NCI-H748 (cell line): ENCODE measurements around the gene SCRN1.
A peak's percentile ranks its signal among the peaks of the same experiment; 100 is the strongest.

Experiments used
- DNase-seq: peaks from one replicate; lab custom pipeline; 2025; ENCODE audit not compliant: unreplicated experiment; lab: John Stamatoyannopoulos, UW

The SCRN1 gene

GRCh38 chr7:30005464-30005863 lies 15.9 kb upstream of the SCRN1 start:
- DNase-seq, result no peak

GRCh38 chr7:30003098-30003497 lies 13.5 kb upstream of the SCRN1 start:
- DNase-seq, result no peak

DNA sequence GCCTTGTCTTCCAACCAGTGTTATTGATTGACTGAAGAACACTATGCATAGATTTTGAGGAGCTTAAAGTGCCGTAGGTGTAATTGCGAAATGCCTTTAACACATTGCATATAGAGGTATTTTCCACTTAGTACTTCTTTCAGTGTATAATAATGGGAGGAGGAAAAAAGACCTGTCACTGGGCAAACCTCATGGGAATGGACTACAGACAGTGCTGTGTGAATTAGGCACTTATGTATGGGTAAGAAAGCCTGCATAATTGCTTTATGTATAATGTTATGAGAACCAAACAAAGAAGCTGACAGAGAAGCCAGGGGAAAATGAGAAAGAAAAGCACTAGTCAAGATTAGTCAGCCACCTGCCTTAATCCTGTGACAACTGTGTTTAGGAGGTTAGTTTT lies 12.4 kb upstream of the SCRN1 start:
- peak; percentile 23 for DNase-seq

DNA sequence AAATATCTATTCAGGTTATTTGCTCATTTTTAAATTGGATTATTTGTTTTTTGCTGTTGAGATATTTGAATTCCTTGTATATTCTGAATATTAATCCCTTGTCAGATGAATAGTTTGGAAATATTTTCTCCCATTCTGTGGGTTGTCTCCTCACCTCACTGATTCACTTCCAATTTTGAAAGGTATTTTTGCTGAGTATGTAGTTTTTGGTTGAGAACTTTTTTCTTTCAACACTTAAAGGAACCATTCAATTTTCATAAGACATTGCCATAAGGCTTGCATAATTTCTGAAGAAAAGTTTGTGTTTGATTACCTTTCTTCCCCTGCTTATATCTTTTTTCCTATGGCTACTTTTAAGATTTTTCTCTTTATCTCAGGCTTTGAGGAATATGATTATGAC lies 8.9 kb upstream of the SCRN1 start:
- no peak for DNase-seq

DNA sequence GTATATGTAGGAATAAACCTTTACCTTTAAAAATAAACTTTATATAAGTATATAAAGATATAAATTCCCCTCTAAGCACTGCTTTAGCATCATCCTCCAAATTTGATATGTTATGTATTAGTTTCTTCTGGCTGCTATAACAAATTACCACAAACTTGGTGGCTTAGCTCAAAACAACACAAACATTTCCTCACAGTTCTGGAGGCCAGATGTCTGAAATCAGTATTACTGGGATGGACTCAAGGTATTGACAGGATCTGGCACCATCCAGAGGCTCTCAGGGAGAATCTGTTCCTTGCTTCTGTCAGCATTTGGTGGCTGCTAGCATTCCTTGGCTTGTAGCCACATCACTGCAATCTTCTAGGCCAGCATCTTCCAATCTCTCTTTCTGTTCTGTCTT lies 6.7 kb upstream of the SCRN1 start:
- no peak for DNase-seq

- DNase-seq, result no peak
These were observed 6.1 kb upstream of the SCRN1 start for GRCh38 chr7:29995652-29996051.

DNA sequence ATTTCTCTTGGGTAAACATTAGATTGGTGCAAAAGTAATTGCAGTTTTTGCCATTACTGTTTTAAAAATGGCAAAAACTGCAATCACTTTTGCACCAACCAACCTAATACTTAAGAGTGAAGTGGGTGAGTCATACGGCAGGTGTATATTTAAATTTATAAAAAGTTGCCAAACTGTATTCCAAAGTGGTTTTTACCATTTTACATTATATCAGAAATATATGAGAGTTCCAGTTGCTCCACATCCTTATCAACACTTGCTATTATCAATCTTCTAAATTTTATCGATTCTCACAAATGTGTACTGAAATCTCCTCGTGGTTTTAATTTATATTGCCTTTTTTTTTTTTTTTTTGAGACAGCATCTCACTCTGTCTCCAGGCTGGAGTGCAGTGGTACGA lies 3.5 kb upstream of the SCRN1 start:
- no peak for DNase-seq

DNA sequence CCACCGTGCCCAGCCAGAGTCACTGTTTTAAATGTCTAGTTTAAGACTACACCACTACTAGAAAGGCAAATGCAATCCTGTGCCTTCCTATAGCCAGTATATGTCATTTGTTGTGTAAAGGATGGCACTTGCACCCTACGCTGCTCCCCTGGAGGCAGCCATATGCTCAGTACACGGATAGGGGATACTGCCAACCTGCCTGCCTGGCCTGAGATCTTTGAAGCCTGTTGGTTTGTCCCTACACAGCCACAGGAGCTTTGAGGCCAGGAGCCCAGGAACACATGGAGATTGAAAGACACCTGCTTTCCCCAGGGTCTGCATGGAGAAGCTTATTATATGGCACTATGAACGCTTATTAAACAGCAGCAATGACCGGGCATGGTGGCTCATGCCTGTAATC lies 2.3 kb upstream of the SCRN1 start:
- no peak for DNase-seq

DNA sequence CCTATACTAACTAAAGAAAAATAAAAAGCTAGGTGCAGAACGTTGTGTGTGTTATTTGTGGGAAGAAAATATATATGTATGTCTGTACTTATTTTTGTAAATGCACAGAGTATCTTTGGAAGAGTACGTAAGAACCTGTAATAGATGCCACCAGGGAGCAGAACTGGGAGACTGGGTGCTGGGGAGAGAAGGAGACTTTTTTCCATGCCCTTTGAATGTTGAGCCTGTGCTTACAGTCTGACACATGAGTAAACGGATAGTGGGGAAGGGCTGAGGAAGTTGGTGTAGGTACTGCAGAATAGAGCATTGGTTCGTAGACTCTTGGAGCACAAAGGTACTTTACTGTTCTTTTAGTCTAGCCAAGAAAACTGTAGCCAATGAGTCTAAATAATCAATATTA lies 1.3 kb upstream of the SCRN1 start:
- no peak for DNase-seq

DNA sequence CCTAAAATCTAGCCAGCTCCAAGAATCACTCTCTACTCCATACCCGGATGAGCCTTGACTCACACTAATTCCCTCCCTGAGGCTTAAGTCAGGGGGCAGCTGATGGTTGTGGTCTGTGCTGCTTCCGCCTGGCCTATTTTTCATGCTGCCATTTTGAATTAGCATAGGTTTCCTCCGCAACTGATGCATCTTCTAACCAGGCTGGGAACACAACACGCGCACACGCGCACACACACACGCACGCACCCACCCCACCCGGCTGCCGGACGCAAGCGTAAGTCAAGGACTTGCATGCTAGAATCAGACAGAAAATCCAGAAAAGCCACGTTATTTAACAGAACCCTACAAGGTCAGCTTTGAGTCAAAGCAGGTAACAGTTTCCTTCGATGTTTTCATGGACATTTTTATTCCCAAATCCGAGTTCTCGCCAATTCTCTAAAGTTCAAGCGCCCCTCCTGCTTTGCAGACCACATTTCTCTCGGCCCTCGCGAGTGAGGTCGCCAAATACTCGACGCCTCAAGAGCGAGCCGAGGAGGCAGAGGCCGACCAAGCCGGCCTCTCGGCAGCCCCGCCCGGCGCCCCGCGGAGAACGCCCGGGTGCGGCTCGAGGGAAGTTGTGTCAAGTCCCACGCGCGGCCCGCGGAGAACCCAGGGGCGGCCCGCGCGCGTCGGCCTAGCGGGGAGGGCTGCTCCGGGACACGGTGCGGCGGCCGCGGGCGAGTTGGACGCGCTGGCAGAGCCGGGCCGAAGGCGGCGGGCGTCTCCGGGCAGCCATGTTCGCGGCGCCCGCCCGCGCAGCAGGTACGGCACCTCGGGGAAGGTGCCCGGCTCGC lies 961 bp downstream of the SCRN1 start:
- DNase-seq, result peak; percentile 82

- peak; percentile 39 for DNase-seq
These were observed 1.7 kb downstream of the SCRN1 start for GRCh38 chr7:29987811-29988317.

DNA sequence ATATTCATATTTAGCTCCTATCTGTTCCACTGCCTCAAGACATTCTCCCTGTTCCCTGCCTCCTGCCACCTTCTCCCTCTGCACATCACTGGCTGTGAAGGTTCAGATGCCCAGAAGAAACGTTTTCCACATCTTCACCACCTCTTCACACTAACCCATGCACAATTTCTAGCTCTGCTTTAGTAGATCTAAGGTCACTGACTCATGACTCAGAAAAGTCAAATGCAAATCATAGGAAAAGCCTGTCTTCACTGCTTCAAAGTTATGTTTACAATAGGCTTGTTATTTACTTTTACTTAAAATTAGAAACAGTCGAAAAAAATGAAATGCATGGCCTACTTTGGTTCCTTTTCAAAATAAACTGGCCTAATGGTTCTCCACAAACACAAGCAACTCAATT lies 2.5 kb downstream of the SCRN1 start:
- no peak for DNase-seq

DNA sequence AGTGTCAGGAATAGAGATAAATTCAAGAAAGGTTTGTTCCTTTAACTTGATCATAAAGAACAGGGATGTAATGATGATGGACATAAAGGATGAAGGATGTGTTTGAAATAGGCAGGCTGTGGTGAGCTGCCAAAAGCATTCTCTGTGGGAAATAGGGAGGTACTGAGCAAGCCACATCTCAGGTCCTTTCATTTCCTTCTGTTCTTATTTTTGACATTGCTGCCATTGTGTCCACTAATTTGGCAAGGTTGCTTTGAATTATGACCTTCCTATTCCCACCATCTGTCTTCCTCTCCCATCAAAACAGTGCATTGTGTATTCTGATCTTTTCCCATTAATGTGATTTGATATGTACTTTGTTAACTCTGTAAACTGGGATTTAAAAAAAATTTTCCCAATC lies 9.4 kb downstream of the SCRN1 start:
- peak; percentile 14 for DNase-seq

DNA sequence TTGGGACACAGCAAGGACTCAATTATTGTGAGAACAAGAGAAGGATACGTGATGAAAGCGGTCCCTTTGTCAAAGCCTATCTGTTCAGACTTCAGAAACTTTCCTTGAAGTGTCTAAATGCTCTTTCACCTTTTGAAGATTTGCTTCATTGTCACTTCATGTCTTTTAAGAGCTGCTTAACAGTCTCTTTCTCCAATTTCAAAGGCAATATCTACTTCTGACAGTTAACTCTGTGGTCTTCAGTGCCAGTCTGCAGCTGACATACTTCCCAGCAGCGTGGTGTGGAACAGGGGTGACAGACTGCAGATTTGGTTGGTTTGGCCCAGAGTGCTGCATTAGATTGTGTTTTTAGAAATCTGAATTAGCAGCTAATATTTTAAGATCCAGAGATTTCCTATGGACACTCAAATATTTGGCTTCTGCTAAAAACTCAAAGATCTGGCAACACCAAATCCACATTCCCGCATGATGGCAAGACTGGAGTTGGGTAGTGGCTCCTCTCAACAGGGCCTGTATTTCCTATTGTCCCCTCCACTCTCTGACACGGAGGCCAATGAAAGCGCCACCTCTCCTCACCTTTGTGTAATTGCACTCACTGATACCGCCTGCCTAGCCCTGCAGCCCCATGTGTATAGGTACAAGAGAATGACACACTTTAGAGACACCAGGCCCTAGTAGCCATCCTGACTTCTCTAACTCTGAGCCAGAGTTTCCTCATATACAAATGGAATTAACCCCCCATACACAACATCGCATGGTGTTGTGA lies 11.5 kb downstream of the SCRN1 start:
- DNase-seq, result peak; percentile 39

DNA sequence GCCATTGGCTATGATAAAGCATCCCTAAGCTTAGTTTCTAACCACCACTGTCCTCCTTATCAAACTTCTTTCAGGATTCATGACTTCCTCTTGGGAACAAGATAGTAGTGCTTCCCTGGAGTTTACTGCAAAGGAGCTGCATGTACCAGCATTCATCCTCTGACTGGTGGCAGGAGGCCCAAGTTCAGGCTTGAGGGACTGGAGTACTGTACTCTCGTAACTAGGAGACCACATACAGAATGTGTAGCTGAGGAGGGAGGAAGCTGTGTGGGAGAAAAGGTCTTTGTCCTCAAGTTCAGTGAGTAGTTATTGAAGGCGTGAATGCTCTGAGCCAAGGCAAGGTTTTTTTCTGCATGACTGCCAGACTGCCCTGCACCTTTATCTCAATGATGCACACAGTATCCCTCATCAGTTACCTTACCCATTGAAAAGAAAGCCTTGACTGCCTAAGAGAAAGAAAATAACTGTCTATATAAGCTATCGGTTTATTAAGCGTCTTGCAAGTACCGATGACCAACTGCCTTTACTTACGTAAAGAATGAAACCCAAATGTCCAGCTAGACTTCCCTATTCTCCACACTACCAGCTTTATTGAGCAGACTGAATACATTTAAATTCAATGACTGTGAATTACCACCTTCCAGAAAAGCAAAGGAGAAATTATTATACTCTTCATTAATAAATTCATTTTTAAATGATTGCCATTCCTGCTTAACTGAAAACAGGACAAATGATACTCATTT lies 12.8 kb downstream of the SCRN1 start:
- DNase-seq, result no peak

GRCh38 chr7:29976266-29976665 lies 13.3 kb downstream of the SCRN1 start:
- no peak for DNase-seq

GRCh38 chr7:29975561-29975960 lies 14.0 kb downstream of the SCRN1 start:
- no peak for DNase-seq

- DNase-seq, result no peak
These were observed 15.3 kb downstream of the SCRN1 start for GRCh38 chr7:29974286-29974685.

DNA sequence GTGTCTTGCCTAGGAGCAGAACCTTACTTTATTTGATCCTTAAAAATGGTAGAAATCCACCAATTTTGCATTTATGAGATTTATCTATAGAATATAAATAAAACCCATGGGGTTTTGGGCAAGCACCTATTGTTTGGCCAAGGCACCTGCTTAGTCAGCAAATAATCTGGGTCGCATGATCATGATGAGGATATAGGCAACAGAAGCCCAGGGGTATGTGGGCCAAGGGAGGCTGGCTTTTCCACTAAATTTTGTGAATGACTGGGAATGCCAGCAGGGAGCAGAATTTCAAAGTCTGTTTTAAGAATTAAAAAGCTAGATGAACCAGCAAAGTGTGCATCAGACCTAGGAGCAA lies 17.3 kb downstream of the SCRN1 start:
- DNase-seq, result no peak

- no peak for DNase-seq
These were observed 17.9 kb downstream of the SCRN1 start for GRCh38 chr7:29971566-29972314.

DNA sequence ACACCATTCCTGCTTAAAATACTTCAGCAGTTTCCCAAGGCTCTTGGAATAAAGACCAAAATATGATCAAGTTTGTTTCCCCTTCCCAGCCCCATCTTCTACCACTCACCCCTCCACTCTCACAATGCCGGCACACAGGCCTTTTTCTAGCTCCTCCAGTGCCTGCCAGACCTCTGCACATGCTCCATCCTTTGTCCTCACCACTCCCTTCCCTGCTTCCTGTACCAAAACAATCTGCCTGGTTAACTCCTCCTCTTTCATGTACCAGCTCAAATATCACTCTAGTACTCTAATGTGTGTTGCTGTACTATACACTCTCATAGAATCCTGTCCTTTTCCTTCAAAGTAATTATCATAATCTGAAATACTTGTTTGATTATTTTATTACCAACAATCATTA lies 19.4 kb downstream of the SCRN1 start:
- peak; percentile 25 for DNase-seq
